ENCODE measurements around the gene ATP6V1D.
"Not testable (repeated sequence)": the region's sequence is repeated elsewhere in the genome, so short reads cannot be mapped to it uniquely, and the experiment has no call there.

ATP6V1D gene

DNA sequence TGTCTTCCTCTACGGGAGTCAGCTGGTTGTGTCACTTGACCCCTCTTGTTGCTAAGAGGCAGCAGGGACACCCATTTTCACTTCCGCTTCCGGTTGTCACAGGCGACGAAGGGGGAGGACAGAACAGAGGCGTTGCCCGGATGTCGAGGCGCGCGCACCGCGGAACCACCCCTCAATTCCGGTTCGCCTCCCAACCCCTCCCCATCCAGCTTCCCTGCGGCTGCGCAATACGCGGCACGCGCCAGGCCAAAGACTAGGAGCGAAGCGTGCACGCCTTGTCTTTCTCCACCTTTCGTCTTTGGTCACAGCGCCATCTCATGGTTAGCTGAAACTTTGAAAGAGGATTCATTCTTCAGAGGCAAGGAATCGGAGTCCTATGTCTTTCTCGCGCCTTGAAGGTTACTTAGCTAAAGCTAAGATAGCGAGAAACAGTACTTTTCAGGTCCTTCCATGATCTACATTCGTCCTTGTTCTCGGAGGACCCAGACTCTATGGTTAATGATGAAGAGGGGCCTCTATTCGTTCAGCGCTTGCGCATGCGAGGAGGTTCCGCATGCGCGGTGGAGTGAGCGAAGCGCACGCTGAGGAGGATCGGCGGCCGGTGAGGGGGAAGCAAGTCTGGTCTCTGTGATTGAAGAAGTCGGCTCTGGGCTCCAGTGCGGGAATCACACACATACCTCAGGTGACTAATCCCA is at the start of gene ATP6V1D, which contains the start of gene EIF2S1:
Gene ATP6V1D (minus strand): TSS at position 30 of the 695 bp plus-strand sequence. CDS start 106 bp downstream, outside the sequence.
Gene EIF2S1 (plus strand): TSS at position 554 of the 695 bp plus-strand sequence. CDS start 4,440 bp downstream, outside the sequence.
- DNase-seq = peak; percentile 98 to 99

DNA sequence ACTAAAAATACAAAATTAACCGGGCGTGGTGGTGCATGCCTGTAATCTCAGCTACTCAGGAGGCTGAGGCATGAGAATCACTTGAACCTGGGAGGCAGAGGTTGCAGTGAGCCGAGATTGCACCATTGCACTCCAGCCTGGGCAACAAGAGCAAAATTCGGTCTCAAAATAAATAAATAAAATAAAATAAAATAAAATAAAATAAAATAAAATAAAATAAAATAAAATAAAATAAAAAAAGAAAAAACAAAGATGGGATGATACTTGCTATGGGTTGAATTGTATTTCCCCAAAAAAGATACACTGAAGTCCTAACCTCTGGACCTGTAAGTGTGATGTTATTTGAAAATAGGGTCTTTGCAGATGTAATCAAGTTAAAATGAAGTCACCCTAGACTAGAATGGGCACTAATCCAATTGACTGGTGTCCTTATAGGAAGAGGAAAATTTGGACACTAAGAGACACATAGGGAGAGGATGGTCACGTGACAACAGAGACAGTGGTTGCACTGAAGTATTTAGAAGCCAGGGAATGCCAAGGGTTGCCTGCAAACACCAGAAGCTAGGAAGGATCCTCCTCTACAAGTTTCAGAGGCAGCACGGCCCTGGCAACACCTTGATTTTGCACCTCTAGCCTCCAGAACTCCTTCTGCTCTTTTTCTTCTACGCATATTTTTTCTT is 48.7 kb upstream of the ATP6V1D start:
- DNase-seq = not testable (repeated sequence)

DNA sequence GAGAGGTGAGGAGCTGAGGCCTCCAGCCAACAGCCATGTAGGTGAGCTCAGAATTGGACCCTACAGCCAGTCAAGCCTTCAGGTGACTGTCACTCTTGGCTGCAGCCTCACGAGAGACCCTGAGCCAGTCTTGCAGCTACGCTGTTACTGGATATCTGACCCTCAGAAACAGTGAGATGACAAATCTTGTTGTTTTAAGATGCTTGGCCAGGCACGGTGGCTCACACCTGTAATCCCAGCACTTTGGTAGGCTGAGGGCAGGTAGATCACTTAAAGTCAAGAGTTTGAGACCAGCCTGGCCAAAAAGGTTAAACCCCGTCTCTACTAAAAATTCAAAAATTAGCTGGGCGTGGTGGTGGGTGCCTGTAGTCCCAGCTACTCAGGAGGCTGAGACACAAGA is 46.2 kb upstream of the ATP6V1D start:
- DNase-seq = no peak

DNA sequence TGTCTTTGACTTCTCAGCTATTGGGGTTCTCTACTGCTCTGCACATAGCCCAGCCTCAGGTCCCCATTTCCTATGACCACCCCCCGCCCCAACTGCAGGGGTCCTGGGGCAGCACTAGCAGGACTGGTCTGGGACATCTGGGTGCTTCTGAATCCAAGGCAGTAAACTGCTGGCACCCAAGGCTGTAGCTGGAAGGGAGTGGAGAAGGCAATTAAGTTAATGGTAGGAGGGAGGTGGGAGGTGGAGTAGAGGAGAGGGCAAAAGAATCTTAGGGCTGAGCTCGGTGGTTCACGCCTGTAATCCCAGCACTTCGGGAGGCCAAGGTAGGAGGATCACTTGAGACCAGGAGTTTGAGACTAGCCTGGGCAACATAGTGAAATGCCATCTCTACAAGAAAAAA is 40.8 kb upstream of the ATP6V1D start:
- DNase-seq = no peak

DNA sequence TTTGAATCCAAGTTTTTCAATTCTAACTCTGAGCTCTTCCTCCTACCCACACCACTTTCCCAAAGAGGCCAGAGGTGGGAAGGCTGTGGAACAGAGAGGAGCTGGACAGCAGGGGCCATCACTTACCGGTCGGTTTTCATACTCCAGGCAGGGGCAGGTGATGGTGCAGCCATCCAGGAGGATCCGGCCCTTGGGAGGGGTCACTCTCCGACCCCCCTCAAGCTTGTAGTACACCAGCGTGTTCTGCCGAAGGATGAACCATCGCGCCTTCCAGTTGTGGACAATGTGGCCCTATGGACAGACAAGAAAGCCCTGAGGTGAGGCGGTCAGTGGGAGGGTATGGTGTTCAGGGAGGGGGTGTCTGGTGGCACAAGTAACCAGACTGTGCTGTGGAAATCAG is 37.9 kb upstream of the ATP6V1D start:
- DNase-seq = no peak

DNA sequence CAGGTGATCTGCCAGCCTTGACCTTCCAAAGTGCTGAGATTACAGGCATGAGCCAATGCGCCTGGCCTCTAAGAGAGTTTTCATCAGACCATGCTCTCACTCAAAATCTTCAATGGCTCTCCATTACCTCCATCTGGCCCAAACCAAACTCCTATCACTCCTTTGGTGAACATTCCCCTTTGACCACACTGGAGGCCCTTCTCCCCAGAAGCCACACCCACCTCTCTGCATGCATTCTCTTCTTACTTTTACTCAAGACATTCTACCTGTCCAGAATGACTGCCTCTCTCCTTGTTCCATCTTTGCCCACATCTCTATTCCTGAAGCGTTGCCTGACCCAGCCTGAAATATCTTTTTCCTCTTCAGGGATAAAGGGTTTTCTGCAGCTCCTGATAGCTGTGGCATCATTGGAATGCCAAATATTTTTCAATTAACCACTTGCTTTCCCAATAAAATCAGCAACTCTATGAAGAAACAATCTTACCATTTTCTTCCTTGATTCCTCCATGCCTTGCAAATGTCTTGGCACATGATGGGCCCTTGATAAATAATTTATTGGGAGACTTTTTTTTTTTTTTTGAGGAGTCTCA is 36.9 kb upstream of the ATP6V1D start:
- DNase-seq = peak in 1 of 2 experiments; percentile 14

DNA sequence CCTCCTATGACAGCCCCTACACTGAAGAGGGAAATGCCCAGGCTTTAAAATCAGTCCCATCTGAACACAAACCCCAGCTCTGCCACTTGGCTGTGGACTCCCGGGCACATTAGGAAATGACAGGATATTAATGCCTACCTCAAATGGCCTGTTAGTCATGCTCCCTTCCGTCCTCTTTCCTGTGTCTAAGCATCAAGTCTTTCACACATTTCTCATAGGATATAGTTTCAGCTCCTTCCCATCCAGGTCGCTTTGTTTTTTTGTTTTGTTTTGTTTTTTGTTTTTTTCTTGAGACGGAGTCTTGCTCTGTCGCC is 36.2 kb upstream of the ATP6V1D start:
- no peak for DNase-seq

DNA sequence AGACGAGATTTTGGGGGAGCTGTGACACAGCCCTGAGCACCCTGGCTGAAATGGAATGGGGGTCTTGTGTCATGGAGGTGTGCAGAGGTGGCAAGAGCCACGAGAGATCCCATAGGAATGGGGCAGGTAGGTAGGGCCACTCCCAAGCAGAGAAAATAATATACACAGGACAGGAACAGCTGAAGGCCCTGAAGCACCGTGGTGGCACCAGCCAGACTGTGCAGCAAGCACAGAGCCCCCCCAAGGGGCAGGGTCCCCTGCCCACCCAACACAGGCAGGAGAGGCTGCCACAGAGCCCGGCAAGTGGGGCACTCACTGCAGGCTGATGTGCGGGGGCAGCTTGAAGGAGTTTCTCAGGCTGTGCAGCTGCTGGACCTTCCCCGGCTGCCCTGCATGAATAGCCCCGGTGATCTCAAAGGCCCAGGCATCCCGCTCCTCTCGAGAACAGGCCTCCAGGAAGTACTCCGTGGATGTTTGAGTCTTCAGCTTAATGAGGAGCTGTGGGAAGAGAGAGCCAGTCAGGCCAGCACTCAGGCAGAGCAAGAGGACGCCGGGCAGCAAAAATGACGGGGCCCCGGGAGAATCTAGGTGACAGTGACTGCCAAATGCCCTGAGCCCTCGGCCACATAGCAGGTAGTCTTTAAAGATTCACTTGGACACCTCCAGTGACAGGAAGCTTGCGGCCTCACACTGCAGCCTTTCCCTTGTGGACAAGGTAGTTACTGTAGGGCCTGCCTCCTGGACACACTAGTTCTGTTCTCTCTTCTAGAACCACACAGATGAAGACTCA is 35.7 kb upstream of the ATP6V1D start:
- DNase-seq = no peak

DNA sequence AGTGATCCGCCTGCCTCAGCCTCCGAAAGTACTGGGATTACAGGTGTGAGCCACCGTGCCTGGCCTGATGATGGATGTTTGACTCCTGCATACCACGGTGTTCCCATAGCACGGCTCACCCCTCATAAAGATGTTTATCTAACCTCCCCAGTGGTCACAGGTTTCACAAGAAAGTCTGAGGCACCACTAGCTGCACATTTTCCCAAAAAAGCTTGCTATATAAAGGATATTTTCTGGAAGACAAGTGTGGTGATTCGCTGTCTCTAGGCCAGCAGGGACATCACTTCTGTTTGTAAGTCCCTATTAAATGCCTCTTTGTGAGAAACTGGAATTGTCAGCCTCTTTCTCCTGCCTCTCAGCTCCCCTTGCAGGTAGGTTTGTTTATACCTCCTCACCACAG is 34.1 kb upstream of the ATP6V1D start:
- DNase-seq = no peak

DNA sequence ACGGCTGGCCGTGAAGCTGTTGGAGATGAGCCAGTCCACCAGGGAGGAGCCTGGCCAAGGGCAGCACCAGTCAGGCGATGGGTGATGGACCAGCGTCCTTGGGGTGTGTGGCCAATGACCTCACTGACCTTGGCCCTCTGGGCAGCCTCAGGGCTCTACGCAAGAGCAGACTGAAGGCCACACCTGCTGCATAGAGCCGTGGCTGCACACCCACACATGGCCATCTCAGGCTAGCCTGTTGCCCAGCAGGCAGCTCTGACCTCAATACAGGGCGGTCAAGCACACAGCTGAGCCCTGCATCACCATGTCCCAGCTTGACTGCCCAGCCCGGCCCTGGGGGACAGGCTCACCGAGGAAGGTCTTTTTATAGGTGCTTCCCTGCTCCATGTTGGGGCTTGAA is 33.2 kb upstream of the ATP6V1D start:
- DNase-seq = no peak

DNA sequence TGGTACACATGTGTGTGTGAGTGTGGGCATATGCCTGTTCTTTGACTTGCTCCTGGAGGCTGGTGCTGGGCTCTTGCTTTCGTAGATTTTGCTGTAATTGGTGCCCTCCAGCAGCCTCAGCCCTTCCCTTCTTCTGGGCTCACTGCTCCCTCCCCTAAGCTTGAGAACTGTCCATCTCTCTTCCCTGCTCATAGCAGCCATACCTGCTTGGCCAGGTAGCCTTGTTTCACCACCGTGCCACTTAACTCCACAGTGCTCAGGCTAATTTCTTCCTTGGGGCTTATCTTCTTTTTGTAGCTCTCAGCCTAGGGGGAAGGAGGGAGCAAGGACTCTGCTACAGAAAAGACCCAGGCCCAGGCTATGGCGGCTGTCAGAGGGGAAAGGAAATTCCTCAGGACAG is 32.5 kb upstream of the ATP6V1D start:
- no peak for DNase-seq

DNA sequence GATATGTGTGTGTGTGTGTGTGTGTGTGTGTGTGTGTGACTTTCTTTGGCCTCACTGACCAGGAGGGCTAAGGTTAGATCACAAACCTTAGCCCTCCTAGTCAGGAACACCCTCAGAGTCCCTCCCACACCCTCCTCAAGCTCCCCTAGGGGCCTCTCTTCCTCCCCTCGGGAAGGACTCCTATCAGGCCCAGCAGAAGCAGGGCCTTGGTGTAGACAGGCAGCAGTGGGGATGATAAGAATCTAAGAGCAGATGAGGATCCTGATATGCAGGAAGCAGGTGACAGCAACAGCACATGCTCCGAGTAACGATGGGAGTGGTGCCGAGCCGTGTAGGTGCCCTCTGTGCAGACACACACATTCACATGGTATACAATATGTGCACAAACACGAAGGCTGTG is 31.7 kb upstream of the ATP6V1D start:
- DNase-seq = no peak

DNA sequence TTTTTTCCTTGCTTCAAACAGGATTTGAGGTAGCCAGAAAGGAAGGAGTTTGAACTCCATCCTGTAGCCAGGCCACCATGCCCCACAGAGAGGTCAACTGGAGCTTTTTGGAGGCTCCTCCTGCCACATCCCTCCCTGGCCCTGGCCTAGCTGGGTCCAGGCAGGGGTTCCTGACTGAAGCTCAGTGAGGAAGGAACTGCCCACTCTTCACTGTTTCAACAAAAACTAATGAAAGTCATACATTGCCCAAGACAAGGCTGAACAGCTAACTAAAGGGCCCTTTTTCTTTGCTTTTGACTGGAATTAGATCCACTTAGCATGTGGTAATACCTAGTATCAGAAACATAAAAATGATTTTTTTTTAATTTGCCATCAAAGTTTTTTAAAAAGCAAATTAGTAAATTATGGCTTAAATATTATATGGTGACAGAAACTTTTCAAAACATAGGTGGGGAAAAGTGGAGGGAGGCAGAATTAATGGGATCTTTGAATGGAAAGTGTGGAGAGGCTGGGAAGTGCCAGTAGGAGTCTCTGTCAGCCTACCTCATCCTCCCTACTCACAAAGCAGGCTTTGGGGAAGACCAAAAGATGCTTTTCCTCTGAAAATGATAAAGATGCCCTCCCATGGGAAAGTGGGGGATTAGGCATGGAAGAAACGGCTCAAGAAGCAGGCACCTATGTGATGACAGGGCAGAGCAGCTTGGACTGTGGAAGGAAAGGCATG is 30.4 kb upstream of the ATP6V1D start:
- DNase-seq = no peak

DNA sequence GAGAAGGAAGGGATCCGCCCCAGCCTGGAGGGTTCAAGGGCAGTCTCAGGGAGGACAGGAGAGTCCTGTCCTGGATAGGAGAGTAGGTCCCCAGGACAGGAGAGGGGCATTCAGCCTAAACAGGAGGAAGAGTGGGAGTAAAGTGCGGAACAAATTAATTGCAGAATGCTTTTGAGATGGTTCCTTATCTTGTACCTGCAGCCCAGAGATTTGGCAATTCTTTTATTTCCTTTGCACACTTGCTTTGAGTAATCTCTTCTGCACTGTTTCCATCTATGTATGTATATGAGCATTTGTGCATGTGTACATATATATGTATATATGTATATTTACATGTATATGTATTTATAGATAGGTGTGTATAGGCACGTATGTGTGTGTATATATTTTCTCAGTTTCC is 29.7 kb upstream of the ATP6V1D start:
- DNase-seq = no peak

DNA sequence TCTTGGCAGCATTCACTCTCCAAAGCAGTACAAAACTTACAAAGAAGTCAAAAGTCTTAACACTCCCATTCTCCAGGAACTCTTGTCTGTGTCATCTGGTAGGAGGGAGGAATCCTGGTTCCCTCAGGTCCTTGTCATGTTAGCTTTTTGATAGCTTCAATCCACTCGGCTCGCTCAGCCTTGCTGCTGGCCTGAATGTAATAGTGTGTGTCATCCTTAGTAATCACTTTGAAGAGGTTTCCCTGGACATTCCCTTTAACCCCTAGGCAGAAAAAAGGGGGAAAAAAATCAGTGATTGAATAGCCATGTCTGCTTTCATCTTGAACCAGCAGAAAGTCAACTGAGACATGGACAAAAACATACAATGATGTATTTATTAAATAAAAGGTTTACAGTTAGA is 27.6 kb upstream of the ATP6V1D start:
- no peak for DNase-seq

DNA sequence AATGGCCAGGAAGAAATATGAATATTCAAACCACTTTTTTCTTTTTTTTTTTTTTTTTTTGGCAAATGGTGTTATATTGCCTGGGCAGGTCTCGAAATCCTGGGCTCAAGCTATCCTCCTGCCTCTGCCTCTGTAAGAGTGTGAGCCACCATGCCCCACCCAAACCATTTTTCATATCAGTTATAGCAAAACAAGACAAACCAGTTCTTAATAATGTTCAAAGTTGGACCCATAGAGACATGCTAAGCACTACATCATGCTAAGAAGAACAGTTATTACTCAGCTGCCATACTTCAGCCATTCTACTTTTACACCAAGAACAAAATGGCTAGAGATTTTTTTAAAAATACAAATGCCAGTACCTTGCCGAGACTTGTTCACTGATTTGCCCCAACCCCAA is 26.0 kb upstream of the ATP6V1D start:
- DNase-seq = no peak

DNA sequence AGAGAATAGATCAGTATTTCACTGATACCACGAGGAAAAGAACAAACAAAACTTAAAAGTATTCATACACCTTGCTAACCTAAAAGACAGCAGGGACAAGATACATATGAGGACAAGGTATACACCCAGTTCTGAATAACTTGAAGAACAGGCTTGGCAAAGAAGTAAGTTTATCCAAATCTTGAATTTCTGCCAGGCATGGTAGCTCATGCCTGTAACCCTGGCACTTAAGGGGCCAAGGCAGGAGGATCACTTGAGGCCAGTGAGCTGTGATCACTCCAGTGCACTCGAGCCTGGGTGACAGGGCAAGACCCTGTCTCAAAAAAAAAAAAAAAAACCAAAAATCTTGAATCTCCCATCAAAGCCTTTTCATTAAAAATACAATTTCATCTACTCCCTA is 25.5 kb upstream of the ATP6V1D start:
- no peak for DNase-seq

DNA sequence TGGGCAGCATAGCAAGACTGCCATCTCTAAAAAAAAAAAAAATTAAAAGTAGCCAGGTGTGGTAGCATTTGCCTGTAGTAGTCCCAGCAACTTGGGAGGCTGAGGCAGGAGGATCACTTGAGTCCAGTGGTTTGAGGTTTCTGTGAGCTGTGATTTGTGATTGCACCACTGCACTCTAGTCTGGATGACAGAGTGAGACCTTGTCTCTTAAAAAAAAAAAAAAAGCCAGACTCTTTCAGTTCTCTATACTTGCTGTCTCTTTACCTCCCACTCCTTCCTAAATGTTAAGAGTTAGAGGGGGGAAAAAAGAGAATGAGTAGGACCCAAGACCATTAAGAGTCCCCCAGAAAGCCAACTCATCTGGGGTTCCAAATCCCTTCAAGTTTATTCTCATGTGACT is 18.3 kb upstream of the ATP6V1D start:
- DNase-seq = no peak

DNA sequence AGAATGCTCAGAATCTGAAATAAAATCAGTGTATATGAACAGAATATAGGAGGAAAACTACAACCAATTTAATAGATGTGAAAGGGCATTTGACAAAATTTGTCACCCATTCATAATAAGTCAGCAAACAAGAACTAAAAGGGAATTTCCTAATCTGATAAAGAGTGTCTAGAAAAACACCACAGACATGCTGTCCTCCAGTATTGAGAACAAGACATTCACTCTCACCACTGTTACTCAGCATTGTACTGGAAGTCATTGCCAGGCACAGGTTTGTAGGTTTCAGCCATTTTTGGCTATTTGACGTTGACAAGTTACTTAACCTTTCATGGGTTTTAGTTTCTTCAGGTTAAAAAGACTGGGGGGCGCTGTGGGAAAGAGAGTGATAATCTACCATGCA is 13.7 kb upstream of the ATP6V1D start:
- no peak for DNase-seq

DNA sequence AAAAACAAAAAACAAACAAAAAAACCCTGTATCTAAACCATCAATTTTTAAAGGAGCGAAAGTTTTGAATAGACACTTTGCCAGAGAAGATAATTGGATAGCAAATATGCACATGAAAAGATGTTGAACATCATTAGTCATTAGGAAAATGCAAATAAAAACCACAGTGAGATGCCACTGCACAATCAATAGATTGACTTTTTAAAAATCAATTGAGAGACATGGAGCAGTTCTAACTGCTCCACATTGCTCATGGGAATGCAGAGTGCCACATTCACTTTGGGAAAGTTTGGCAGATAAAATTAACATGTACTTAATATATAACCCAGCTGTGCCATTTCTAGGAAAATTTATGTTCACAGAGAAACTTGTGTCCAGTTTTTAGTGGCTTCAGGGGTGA is 13.2 kb upstream of the ATP6V1D start:
- DNase-seq = no peak

DNA sequence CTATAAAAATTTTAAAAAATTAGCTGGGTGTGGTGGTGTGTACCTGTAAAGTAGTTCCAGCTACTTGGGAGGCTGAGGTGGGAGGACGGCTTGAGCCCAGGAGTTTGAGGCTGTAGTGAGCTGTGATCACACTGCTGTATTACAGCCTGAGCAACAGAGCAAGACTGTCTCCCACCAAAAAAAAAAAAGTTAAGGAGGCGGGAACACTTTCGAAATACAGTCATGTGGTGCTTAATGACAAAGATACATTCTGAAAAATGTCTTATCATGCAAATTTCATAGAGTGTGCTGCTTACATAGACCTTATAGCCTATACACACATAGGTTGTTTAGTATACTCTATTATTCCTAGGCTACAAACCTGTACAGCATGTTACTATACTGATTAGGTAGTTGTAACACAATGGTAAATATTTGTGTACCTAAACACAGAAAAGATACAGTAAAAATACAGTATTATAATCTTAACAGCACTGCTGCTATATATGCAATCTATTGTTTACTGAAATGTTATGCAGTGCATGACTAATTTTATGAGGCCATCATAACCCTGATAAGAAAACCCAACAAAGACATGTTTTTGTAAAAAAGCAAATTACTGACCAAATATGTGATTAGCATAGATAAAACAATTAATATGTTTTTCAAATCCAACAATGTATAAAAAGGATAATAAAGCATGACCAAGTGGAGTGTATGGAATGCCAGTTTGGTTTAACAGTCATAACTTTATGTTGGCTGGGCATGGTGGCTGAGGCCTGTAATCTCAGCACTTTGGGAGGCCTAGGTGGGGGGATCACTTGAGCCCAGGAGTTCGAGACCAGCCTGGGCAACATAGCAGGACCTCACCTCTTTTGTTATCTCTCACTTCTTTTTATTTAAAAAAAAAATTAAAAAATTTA is 11.9 kb upstream of the ATP6V1D start:
- no peak for DNase-seq

DNA sequence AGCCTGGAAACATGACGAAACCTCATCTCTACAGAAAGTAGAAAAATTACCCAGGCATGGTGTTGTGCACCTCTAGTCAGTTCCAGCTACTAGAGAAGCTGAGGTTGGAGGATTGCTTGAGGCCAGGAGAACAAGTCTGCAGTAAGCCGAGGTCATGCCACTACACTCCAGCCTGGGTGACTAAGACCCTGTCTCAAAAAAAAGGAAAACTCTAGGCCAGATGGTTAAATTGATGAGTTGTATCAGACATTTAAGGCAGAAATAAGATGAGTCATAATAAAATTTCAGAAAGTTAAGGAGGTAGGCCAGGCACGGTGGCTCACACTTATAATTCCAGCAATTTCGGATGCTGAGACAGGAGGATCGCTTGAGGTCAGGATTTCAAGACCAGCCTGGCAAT is 11.2 kb upstream of the ATP6V1D start:
- DNase-seq = no peak
